Mammary epithelial cell (primary cell): ENCODE measurements around the gene THRAP3.

Source experiments
- CTCF ChIP-seq, 2 donors: IDR thresholded peaks in 1 of 2; conservative IDR thresholded peaks in 1 of 2; 2 replicates each; pipeline ENCODE4 v1.5.1; 2011 to 2012; ENCODE audit warnings: inconsistent platforms in 2 of 2, low read length in 2 of 2, mild to moderate bottlenecking in 2 of 2, control low read depth in 1 of 2, low read depth in 1 of 2; ENCODE audit not compliant: insufficient read depth in 1 of 2; ENCODE audit errors: extremely low read depth in 1 of 2
- EZH2 ChIP-seq: IDR thresholded peaks from 2 replicates; pipeline ENCODE4 v1.6.1; 2012; ENCODE audit warnings: low read length, inconsistent platforms, borderline replicate concordance

GRCh38 chr1:36222481-36223380 lies 1.5 kb upstream of the THRAP3 start:
- TF ChIP-seq CTCF (conservative IDR thresholded peaks at IDR 0.05 in 1 of 2, IDR thresholded peaks at IDR 0.05 in 1 of 2; ENCODE audit: extremely low read depth in 1 of 2, insufficient read depth in 1 of 2, low read depth in 1 of 2, low read length in 2 of 2) (no peak), EZH2 (no peak)
